Measurements from ENCODE around the gene GORASP2.

GORASP2 gene

GRCh38 chr2:170968205-170969003 is 39.4 kb downstream of the GORASP2 start:
- no peak for DNase-seq

- no peak for DNase-seq
Measured at GRCh38 chr2:170969030-170969429, 40.0 kb downstream of the GORASP2 start.

- DNase-seq: no peak
Measured at GRCh38 chr2:170969872-170970496, 40.9 kb downstream of the GORASP2 start.

GRCh38 chr2:170971071-170971470 is 42.0 kb downstream of the GORASP2 start:
- DNase-seq: no peak

- DNase-seq: no peak
Measured at GRCh38 chr2:170972296-170973224, 43.5 kb downstream of the GORASP2 start.

- no peak for DNase-seq
Measured at GRCh38 chr2:170973225-170973491, 44.1 kb downstream of the GORASP2 start.

- DNase-seq: peak; percentile 81
Measured at GRCh38 chr2:170973492-170974303, 44.6 kb downstream of the GORASP2 start.

- DNase-seq: no peak
Measured at GRCh38 chr2:170974304-170974993, 45.4 kb downstream of the GORASP2 start.

GRCh38 chr2:170975127-170975942 is 46.3 kb downstream of the GORASP2 start:
- DNase-seq: no peak

GRCh38 chr2:170975943-170976270 is 46.9 kb downstream of the GORASP2 start:
- DNase-seq: no peak

GRCh38 chr2:170984079-170984478 is 55.0 kb downstream of the GORASP2 start:
- DNase-seq: no peak

GRCh38 chr2:170985407-170985806 is 56.4 kb downstream of the GORASP2 start:
- DNase-seq: no peak

- DNase-seq: no peak
Measured at GRCh38 chr2:170986566-170987258, 57.7 kb downstream of the GORASP2 start.

GRCh38 chr2:170991398-170992182 is 62.5 kb downstream of the GORASP2 start:
- no peak for DNase-seq

- DNase-seq: no peak
Measured at GRCh38 chr2:170996316-170996715, 67.3 kb downstream of the GORASP2 start.

GRCh38 chr2:170997893-170998597 is 69.0 kb downstream of the GORASP2 start:
- DNase-seq: peak; percentile 7

GRCh38 chr2:170999654-171000053 is 70.6 kb downstream of the GORASP2 start:
- no peak for DNase-seq

GRCh38 chr2:171004363-171004762 is 75.3 kb downstream of the GORASP2 start:
- no peak for DNase-seq

GRCh38 chr2:171004833-171005232 is 75.8 kb downstream of the GORASP2 start:
- no peak for DNase-seq

Data from NCI-H1105 treated with DMSO at 0.1 percent for 48 hours (cell line).